Measurements from ENCODE around the gene MEIS3. TPM values are rescaled to one million over a fixed set of nuclear protein-coding genes. Genes with fewer than 3 reads are reported as not detected.
A peak's percentile ranks its signal among the peaks of the same experiment; 100 is the strongest.
"Not testable (repeated sequence)": the region's sequence is repeated elsewhere in the genome, so short reads cannot be mapped to it uniquely, and the experiment has no call there.

Gene MEIS3
- total RNA-seq, 6 experiments from 2014 or later, result 0.53 to 1.6 (median 0.77) TPM

DNA sequence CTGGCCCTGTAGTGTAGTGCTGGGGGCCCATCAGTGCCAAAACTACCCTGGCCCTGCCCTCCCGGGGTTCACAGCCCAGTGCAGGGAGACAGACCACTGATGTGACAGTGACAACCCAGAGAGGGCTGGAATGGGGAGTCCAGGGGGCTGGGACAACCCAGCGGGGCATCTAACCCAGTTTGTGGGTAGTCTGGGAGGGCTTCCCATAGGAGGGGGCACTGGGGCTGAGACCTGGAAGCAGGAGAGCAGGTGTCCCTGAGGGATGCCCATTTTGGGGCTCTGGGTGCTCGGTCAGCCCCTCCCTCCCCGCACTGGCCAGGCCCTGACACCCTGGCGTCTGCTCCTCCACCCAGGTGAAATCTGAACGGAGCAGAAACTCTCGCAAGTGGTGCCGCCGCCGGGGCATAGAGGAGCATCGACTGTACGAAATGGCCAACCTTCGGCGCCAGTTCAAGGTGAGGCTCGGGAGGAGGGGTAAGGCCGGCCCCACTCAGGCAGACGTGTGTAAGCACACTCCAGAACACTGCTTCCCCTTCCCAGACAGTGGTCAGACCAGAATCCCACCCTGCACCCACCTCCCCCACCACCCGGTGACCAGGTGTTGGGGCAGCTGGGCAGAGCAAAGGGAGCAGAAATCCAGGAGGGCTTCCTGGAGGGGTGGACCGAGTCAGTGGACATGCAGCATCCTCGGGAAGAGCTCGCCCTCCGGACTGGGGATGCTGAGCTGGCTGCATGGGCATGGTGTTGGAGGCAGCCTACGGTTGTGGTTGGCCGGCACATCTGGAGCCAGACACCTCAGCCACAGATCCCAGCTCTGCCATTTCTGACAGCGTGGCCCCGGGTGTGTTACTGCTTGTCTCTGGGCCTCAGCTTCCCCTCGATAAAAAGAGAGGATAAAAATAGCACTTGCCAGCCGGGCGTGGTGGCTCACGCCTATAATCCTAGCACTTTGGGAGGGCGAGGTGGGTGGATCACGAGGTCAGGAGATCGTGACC is 45.8 kb downstream of the MEIS3 start:
- no peak overlapping the region for H3K27ac ChIP-seq
- no peak for ATAC-seq
- peaks cover 0 to 21% (median 5%) of the 10 kb centered on the region in 4 donors for H3K4me1 ChIP-seq
- TF ChIP-seq CTCF (IDR thresholded peaks at IDR 0.05) (no peak), POLR2A (IDR thresholded peaks at IDR 0.05) (no peak)
- WGBS (ENCODE audit: insufficient coverage, low coverage, low lambda C conversion rate, missing lambda C conversion rate), result 83% methylated on average over 4 of the region's 33 CpGs
- H3K36me3 ChIP-seq, result peaks cover 0 to 68% (median 21%) of the 10 kb centered on the region in 4 donors
- no peaks in the 10 kb centered on the region for H3K9me3 ChIP-seq
- H3K4me3 ChIP-seq, result no peak overlapping the region
- intact Hi-C loops (cut with DNase I), result no loop called here
- no peak for DNase-seq
- no peaks in the 10 kb centered on the region for H3K27me3 ChIP-seq

DNA sequence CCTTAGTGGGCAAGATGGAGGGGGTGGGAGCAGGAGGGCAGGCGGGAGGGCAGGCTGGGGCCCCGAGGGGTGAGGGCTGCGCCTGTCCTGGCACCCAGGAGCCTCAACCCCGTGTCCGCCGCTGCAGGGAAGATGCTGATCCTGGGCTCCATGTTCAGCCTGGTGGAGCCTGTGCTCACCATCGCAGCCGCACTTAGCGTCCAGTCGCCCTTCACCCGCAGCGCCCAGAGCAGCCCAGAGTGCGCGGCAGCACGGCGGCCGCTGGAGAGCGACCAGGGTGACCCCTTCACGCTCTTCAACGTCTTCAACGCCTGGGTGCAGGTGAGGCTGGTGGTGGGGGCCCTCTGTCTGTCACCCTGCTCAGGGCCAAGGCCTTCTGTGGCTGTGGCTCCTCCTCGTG is 46.7 kb downstream of the MEIS3 start:
- Histone ChIP-seq H3K27me3 (no peaks in the 10 kb centered on the region), H3K9me3 (no peaks in the 10 kb centered on the region), H3K4me1 (peaks cover 0 to 21% (median 5%) of the 10 kb centered on the region in 4 donors), H3K27ac (no peak overlapping the region), H3K36me3 (peaks cover 0 to 63% (median 21%) of the 10 kb centered on the region in 4 donors), H3K4me3 (no peak overlapping the region)
- no peak for ATAC-seq
- WGBS (ENCODE audit: insufficient coverage, low coverage, low lambda C conversion rate, missing lambda C conversion rate), result no CpG with 5 or more reads among the region's 22 CpGs
- no peak for DNase-seq
- no peak for TF ChIP-seq CTCF (IDR thresholded peaks at IDR 0.05)
- TF ChIP-seq POLR2A (IDR thresholded peaks at IDR 0.05), result no peak
- intact Hi-C loops (cut with DNase I), result no loop called here

DNA sequence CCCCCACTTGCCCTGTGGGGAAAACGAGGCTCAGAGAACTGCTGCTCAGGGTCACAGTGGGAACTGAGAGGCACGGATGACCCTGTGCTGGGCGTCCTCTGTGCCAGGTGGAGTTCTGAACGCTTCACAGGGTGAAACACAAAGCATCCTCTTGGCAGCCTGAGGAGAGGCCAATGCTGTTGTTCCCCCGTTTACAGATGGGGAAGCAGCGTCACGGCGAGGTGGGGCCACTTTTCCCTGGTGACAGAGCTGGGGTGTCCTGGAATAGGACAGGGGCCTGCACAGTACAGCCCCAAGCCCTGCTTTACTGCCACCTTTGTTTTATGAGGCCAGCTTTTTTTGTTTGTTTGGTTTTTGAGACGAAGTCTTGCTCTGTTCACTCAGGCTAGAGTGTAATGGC is 48.1 kb downstream of the MEIS3 start:
- Histone ChIP-seq H3K27ac (no peak overlapping the region), H3K4me1 (peaks cover 0 to 12% (median 2%) of the 10 kb centered on the region in 4 donors), H3K27me3 (no peaks in the 10 kb centered on the region), H3K4me3 (no peak overlapping the region), H3K9me3 (no peaks in the 10 kb centered on the region), H3K36me3 (peaks cover 0 to 65% (median 21%) of the 10 kb centered on the region in 4 donors)
- 87% methylated on average over 3 of the region's 9 CpGs for WGBS (ENCODE audit: insufficient coverage, low coverage, low lambda C conversion rate, missing lambda C conversion rate)
- DNase-seq (no peak), ATAC-seq (no peak)
- TF ChIP-seq CTCF (IDR thresholded peaks at IDR 0.05), result no peak
- TF ChIP-seq POLR2A (IDR thresholded peaks at IDR 0.05), result no peak
- intact Hi-C loops (cut with DNase I), result no loop called here

- Histone ChIP-seq H3K9me3 (no peaks in the 10 kb centered on the region), H3K4me3 (no peak overlapping the region), H3K27ac (no peak overlapping the region), H3K27me3 (no peaks in the 10 kb centered on the region), H3K36me3 (peaks cover 0 to 55% (median 21%) of the 10 kb centered on the region in 4 donors), H3K4me1 (peaks cover 0 to 8% (median 2%) of the 10 kb centered on the region in 4 donors)
- peak; percentile 38 to 49 (median 40) for ATAC-seq
- peak in 1 of 3 donors; percentile 61 for DNase-seq
- 51% methylated on average over 3 of the region's 10 CpGs for WGBS (ENCODE audit: insufficient coverage, low coverage, low lambda C conversion rate, missing lambda C conversion rate)
- intact Hi-C loops (cut with DNase I), result no loop called here
- TF ChIP-seq POLR2A (IDR thresholded peaks at IDR 0.05), result no peak
- TF ChIP-seq CTCF (IDR thresholded peaks at IDR 0.05), result no peak
Measured at GRCh38 chr19:47370045-47370611, 49.2 kb downstream of the MEIS3 start.

GRCh38 chr19:47365455-47365854 is 53.9 kb downstream of the MEIS3 start:
- H3K9me3 ChIP-seq; H3K4me1 ChIP-seq; DNase-seq; H3K27me3 ChIP-seq; H3K27ac ChIP-seq; intact Hi-C loops (cut with DNase I); H3K4me3 ChIP-seq; ATAC-seq: not testable (repeated sequence)
- peaks cover 0 to 61% (median 22%) of the 10 kb centered on the region in 4 donors for H3K36me3 ChIP-seq
- no CpG with 5 or more reads among the region's 10 CpGs for WGBS (ENCODE audit: insufficient coverage, low coverage, low lambda C conversion rate, missing lambda C conversion rate)

Measured in right lobe of liver (tissue), 6 donors.